PC-9 (cell line): Measurements from ENCODE around the gene PYROXD2.

Experiments used
- EZH2 ChIP-seq: fragments of 200-600 bp; sonication (generic); IDR thresholded peaks from 2 replicates; pipeline ENCODE4 v1.8.0; 2017; ENCODE audit warnings: antibody characterized with exemption, low read depth
- TF ChIP-seq, protein P1 (sequence below): fragments of 200-600 bp; sonication (generic); conservative IDR thresholded peaks from 2 replicates; pipeline ENCODE4 v1.6.1; 2017; ENCODE audit warnings: mixed run types, antibody characterized with exemption, mild to moderate bottlenecking, moderate library complexity

DNA sequence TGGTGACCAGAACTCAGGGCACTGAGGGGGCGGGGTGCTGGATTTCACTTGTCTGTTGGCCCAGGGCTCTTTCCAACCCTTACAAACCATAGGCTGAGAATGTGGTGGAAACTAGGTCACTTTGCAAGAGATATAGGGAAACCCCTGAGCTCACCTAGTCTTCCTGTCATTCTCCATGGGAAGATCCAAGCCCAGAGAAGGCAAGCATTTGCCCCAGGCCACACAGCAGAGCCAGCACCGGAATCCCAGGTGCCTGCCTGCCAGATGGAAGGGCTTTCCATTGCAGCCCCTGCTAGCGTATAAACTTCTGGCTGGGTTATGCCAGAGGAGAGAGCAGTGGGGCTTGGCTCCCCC is 427 bp downstream of the PYROXD2 start:
- TF ChIP-seq, protein P1, sequence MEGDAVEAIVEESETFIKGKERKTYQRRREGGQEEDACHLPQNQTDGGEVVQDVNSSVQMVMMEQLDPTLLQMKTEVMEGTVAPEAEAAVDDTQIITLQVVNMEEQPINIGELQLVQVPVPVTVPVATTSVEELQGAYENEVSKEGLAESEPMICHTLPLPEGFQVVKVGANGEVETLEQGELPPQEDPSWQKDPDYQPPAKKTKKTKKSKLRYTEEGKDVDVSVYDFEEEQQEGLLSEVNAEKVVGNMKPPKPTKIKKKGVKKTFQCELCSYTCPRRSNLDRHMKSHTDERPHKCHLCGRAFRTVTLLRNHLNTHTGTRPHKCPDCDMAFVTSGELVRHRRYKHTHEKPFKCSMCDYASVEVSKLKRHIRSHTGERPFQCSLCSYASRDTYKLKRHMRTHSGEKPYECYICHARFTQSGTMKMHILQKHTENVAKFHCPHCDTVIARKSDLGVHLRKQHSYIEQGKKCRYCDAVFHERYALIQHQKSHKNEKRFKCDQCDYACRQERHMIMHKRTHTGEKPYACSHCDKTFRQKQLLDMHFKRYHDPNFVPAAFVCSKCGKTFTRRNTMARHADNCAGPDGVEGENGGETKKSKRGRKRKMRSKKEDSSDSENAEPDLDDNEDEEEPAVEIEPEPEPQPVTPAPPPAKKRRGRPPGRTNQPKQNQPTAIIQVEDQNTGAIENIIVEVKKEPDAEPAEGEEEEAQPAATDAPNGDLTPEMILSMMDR, result no peak
- no peak for TF ChIP-seq EZH2
